Calu3 (cell line): ENCODE results near the gene TSPY3. TPM values are rescaled to one million over a fixed set of nuclear protein-coding genes. Genes with fewer than 3 reads are reported as not detected.
"Not testable (repeated sequence)": the region's sequence is repeated elsewhere in the genome, so short reads cannot be mapped to it uniquely, and the experiment has no call there.

ENCODE experiments used
- Bru-seq: library from RNA; stranded (reverse); fragments of 400-500 nt; gene quantifications from one replicate; lab custom pipeline; 2021; lab: Mats Ljungman, UMichigan
- BruChase-seq, 2 experiments: library from RNA; stranded (reverse); fragments of 400-500 nt; gene quantifications; one replicate each; lab custom pipeline; 2021; lab: Mats Ljungman, UMichigan
- BruUV-seq: library from RNA; stranded (reverse); fragments of 400-500 nt; replicated peaks from 2 replicates; lab custom pipeline; 2021; lab: Mats Ljungman, UMichigan
- CTCF ChIA-PET: fragments of 300-600 bp; sonication (Branson Sonifier 250); formaldehyde crosslinking; loops from one replicate; lab custom pipeline; 2022; ENCODE audit warnings: antibody characterized with exemption; lab: Charles Lee
- DNase-seq: peaks from one replicate; pipeline ENCODE4 v3.0.0; 2022
- H3K27ac Mint-ChIP-seq: one replicate; pipeline ENCODE4 v1.8.0; 2022; ENCODE audit warnings: mixed read lengths; ENCODE audit not compliant: unreplicated experiment
- H3K27me3 Mint-ChIP-seq: one replicate; pipeline ENCODE4 v1.8.0; 2022; ENCODE audit warnings: mixed read lengths; ENCODE audit not compliant: unreplicated experiment
- H3K36me3 Mint-ChIP-seq: one replicate; pipeline ENCODE4 v1.8.0; 2022; ENCODE audit warnings: mild to moderate bottlenecking, moderate library complexity, mixed read lengths; ENCODE audit not compliant: insufficient read depth, unreplicated experiment
- H3K4me1 Mint-ChIP-seq: one replicate; pipeline ENCODE4 v1.8.0; 2022; ENCODE audit warnings: mild to moderate bottlenecking, low read depth, mixed read lengths; ENCODE audit not compliant: unreplicated experiment
- H3K4me3 Mint-ChIP-seq: one replicate; pipeline ENCODE4 v1.8.0; 2022; ENCODE audit warnings: mild to moderate bottlenecking, low read depth, moderate library complexity, mixed read lengths; ENCODE audit not compliant: unreplicated experiment
- H3K9me3 Mint-ChIP-seq: one replicate; pipeline ENCODE4 v1.8.0; 2022; ENCODE audit warnings: low read depth, mixed read lengths; ENCODE audit not compliant: unreplicated experiment
- intact Hi-C: fragments of 100-400 bp; cut with micrococcal nuclease; formaldehyde crosslinking; loops from one replicate; pipeline ENCODE4 v1.10.0; 2022; ENCODE audit not compliant: unreplicated experiment
- long read RNA-seq: library from polyadenylated mRNA; stranded (forward); transcript quantifications from one replicate; pipeline ENCODE4 v2.0.0, GENCODE V29; 2022
- total RNA-seq: library from RNA; stranded (reverse); gene quantifications from 2 replicates; pipeline ENCODE4 v1.2.3, GENCODE V29; 2022

The TSPY3 gene, protein sequence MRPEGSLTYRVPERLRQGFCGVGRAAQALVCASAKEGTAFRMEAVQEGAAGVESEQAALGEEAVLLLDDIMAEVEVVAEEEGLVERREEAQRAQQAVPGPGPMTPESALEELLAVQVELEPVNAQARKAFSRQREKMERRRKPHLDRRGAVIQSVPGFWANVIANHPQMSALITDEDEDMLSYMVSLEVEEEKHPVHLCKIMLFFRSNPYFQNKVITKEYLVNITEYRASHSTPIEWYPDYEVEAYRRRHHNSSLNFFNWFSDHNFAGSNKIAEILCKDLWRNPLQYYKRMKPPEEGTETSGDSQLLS
- total RNA-seq: not detected in 2 replicates
- Bru-seq, nascent RNA: not detected
- BruChase-seq, experiment 1, labeled RNA remaining after a 6-hour chase: not detected
- BruChase-seq, experiment 2, labeled RNA remaining after a 2-hour chase: not detected
- long read RNA-seq: 0 reads

DNA sequence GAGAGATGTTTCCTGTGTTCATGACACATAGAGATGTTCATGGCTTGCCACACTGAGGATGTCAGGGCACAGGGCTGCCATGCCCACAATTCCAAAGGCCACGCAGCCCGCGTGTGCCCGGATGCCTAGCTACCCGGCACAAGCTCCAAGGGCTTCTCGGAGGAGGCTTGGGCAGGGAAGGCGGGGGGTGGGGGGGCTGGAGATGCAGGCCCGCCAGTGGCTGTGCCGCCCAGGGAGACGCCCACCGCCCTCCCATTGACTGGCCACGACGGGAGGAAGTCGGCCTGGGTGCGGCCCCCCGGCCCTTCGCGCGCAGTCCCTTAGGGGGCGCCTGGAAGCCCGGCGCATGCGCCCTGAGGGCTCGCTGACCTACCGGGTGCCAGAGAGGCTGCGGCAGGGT, at the start of gene TSPY3:
TSPY3 (plus strand) TSS at position 301 of the 400 bp plus-strand sequence; CDS start at position 347, 46 bp downstream.
- H3K9me3 Mint-ChIP-seq, intact Hi-C loops, BruUV-seq, H3K36me3 Mint-ChIP-seq, H3K4me1 Mint-ChIP-seq, H3K27me3 Mint-ChIP-seq, H3K4me3 Mint-ChIP-seq, DNase-seq, H3K27ac Mint-ChIP-seq, CTCF ChIA-PET: not testable (repeated sequence)

DNA sequence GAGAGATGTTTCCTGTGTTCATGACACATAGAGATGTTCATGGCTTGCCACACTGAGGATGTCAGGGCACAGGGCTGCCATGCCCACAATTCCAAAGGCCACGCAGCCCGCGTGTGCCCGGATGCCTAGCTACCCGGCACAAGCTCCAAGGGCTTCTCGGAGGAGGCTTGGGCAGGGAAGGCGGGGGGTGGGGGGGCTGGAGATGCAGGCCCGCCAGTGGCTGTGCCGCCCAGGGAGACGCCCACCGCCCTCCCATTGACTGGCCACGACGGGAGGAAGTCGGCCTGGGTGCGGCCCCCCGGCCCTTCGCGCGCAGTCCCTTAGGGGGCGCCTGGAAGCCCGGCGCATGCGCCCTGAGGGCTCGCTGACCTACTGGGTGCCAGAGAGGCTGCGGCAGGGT, 40.7 kb upstream of the TSPY3 start, which contains the start of gene TSPY8:
TSPY8 (plus strand) TSS at position 301 of the 400 bp plus-strand sequence; CDS start at position 347, 46 bp downstream.
- DNase-seq, H3K36me3 Mint-ChIP-seq, H3K27me3 Mint-ChIP-seq, intact Hi-C loops, H3K27ac Mint-ChIP-seq, H3K4me3 Mint-ChIP-seq, H3K4me1 Mint-ChIP-seq, H3K9me3 Mint-ChIP-seq, CTCF ChIA-PET, BruUV-seq: not testable (repeated sequence)

DNA sequence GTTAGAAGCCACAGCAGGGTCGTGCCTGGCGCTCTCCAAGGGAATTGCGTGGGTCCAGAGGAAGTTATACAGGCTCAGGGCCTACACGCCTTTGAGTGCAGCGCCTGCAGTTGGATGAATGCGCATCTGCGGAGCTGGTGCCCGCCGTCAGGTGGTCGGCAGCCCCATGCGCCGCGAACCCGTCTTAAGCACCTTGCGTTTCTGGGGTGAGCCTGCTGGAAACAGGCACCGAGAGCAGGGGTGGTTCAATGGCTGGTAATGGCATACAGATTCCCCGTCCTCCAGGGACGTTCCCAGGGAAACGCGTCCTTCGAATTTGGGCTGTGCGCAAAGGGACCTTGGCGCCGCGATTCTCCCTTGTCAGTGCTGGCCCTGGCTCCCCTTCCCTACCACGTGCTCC, 1.7 kb upstream of the TSPY3 start:
- H3K27ac Mint-ChIP-seq, DNase-seq, H3K4me3 Mint-ChIP-seq, H3K9me3 Mint-ChIP-seq, BruUV-seq, H3K27me3 Mint-ChIP-seq, CTCF ChIA-PET, H3K4me1 Mint-ChIP-seq, intact Hi-C loops, H3K36me3 Mint-ChIP-seq: not testable (repeated sequence)

Other genes starting within 250 kb of the TSPY3 start
- gene TSPY4, start 61.0 kb upstream of the TSPY3 start, total RNA-seq: not detected in 2 replicates
- not detected in 2 replicates for gene TSPY8, start 40.6 kb upstream of the TSPY3 start, total RNA-seq
- not detected in 2 replicates for gene TSPY1, start 68.5 kb downstream of the TSPY3 start, total RNA-seq
- gene TSPY9, start 88.8 kb downstream of the TSPY3 start, total RNA-seq: not detected in 2 replicates
- gene TSPY10, start 129.5 kb downstream of the TSPY3 start, total RNA-seq: not detected in 2 replicates